GM12878 (cell line): ENCODE results near the gene DSG4.

Source experiments
- BCL11A ChIP-seq: IDR thresholded peaks from 2 replicates; pipeline ENCODE4 v1.6.1; 2011; ENCODE audit warnings: low read depth, low read length
- EZH2 ChIP-seq: IDR thresholded peaks from 2 replicates; pipeline ENCODE4 v1.6.1; 2012; ENCODE audit warnings: low read depth, mild to moderate bottlenecking, control low read depth, inconsistent platforms, low read length, borderline replicate concordance; ENCODE audit not compliant: control insufficient read depth
- HDAC2 ChIP-seq: fragments of 200-600 bp; sonication (generic); IDR thresholded peaks from 2 replicates; pipeline ENCODE4 v1.6.1; 2017
- RAD21 ChIP-seq: IDR thresholded peaks from 2 replicates; pipeline ENCODE4 v1.6.1; 2011; ENCODE audit warnings: mild to moderate bottlenecking, low read depth, low read length, moderate library complexity; ENCODE audit not compliant: insufficient read depth
- SMC3 ChIP-seq: IDR thresholded peaks from 2 replicates; pipeline ENCODE4 v1.6.1; 2011; ENCODE audit warnings: low read length, improper control_type of control experiment, borderline replicate concordance
- ZNF24 ChIP-seq: fragments of 450-650 bp; IDR thresholded peaks from 2 replicates; pipeline ENCODE4 v1.6.1; 2017; ENCODE audit warnings: antibody characterized with exemption, mild to moderate bottlenecking
- ZNF274 ChIP-seq: IDR thresholded peaks from one replicate; pipeline ENCODE4 v1.8.0; 2011; ENCODE audit not compliant: insufficient read length, insufficient read depth
- TF ChIP-seq, protein P1 (sequence below), 3 experiments: IDR thresholded peaks in 2 of 3; conservative IDR thresholded peaks in 1 of 3; 2 replicates each; pipeline ENCODE4 v1.5.1; 2011; ENCODE audit warnings: low read depth in 3 of 3, low read length in 3 of 3, mild to moderate bottlenecking in 3 of 3, control low read depth in 2 of 3, moderate library complexity in 2 of 3, inconsistent platforms in 1 of 3, mixed read lengths in 1 of 3; ENCODE audit not compliant: control insufficient read depth in 2 of 3, insufficient read depth in 1 of 3; ENCODE audit errors: extremely low read depth in 1 of 3
- TF ChIP-seq, protein P2 (sequence below): fragments of 450-650 bp; IDR thresholded peaks from 2 replicates; pipeline ENCODE4 v1.6.1; 2016; ENCODE audit warnings: mild to moderate bottlenecking, moderate library complexity, borderline replicate concordance
- TF ChIP-seq, protein P3 (sequence below): fragments of 450-650 bp; formaldehyde crosslinking; IDR thresholded peaks from 2 replicates; pipeline ENCODE4 v1.4.0; 2022; ENCODE audit warnings: mild to moderate bottlenecking, moderate library complexity
- TF ChIP-seq, protein P4 (sequence below): IDR thresholded peaks from 2 replicates; pipeline ENCODE4 v1.6.1; 2011; ENCODE audit warnings: mild to moderate bottlenecking, low read depth, low read length, moderate library complexity; ENCODE audit not compliant: insufficient replicate concordance
- TF ChIP-seq, protein P5 (sequence below): IDR thresholded peaks from 2 replicates; pipeline ENCODE4 v1.6.1; 2012; ENCODE audit warnings: low read depth, low read length, improper control_type of control experiment

DNA sequence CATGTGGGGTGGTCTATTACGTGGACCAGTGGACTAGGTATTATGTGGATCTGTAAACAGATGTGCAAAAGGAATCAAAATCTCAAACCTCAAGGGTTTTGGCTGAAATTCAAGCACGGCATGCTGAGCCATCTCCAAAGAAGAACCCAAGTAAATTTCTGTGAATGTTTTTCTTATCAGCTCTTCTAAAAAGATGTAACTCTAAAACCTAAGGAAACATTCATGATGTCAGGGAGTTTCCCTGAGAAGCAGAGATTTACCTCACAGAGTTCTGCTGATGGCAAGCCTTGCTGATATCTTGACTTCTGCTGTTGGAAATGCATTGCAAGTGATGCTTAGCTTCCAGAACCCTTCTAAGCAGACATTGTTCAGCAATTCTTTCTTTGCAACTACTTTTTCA lies 21.6 kb downstream of the DSG4 start:
- TF ChIP-seq ZNF274 = no peak
- no peak for TF ChIP-seq EZH2
- TF ChIP-seq, protein P1, sequence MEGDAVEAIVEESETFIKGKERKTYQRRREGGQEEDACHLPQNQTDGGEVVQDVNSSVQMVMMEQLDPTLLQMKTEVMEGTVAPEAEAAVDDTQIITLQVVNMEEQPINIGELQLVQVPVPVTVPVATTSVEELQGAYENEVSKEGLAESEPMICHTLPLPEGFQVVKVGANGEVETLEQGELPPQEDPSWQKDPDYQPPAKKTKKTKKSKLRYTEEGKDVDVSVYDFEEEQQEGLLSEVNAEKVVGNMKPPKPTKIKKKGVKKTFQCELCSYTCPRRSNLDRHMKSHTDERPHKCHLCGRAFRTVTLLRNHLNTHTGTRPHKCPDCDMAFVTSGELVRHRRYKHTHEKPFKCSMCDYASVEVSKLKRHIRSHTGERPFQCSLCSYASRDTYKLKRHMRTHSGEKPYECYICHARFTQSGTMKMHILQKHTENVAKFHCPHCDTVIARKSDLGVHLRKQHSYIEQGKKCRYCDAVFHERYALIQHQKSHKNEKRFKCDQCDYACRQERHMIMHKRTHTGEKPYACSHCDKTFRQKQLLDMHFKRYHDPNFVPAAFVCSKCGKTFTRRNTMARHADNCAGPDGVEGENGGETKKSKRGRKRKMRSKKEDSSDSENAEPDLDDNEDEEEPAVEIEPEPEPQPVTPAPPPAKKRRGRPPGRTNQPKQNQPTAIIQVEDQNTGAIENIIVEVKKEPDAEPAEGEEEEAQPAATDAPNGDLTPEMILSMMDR (IDR thresholded peaks at IDR 0.05 in 2 of 3, conservative IDR thresholded peaks at IDR 0.05 in 1 of 3; ENCODE audit: control insufficient read depth in 2 of 3, extremely low read depth in 1 of 3, insufficient read depth in 1 of 3, low read depth in 3 of 3, low read length in 3 of 3) = no peak
- no peak for TF ChIP-seq ZNF24
- TF ChIP-seq, protein P2, sequence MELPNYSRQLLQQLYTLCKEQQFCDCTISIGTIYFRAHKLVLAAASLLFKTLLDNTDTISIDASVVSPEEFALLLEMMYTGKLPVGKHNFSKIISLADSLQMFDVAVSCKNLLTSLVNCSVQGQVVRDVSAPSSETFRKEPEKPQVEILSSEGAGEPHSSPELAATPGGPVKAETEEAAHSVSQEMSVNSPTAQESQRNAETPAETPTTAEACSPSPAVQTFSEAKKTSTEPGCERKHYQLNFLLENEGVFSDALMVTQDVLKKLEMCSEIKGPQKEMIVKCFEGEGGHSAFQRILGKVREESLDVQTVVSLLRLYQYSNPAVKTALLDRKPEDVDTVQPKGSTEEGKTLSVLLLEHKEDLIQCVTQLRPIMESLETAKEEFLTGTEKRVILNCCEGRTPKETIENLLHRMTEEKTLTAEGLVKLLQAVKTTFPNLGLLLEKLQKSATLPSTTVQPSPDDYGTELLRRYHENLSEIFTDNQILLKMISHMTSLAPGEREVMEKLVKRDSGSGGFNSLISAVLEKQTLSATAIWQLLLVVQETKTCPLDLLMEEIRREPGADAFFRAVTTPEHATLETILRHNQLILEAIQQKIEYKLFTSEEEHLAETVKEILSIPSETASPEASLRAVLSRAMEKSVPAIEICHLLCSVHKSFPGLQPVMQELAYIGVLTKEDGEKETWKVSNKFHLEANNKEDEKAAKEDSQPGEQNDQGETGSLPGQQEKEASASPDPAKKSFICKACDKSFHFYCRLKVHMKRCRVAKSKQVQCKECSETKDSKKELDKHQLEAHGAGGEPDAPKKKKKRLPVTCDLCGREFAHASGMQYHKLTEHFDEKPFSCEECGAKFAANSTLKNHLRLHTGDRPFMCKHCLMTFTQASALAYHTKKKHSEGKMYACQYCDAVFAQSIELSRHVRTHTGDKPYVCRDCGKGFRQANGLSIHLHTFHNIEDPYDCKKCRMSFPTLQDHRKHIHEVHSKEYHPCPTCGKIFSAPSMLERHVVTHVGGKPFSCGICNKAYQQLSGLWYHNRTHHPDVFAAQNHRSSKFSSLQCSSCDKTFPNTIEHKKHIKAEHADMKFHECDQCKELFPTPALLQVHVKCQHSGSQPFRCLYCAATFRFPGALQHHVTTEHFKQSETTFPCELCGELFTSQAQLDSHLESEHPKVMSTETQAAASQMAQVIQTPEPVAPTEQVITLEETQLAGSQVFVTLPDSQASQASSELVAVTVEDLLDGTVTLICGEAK = no peak
- TF ChIP-seq, protein P3, sequence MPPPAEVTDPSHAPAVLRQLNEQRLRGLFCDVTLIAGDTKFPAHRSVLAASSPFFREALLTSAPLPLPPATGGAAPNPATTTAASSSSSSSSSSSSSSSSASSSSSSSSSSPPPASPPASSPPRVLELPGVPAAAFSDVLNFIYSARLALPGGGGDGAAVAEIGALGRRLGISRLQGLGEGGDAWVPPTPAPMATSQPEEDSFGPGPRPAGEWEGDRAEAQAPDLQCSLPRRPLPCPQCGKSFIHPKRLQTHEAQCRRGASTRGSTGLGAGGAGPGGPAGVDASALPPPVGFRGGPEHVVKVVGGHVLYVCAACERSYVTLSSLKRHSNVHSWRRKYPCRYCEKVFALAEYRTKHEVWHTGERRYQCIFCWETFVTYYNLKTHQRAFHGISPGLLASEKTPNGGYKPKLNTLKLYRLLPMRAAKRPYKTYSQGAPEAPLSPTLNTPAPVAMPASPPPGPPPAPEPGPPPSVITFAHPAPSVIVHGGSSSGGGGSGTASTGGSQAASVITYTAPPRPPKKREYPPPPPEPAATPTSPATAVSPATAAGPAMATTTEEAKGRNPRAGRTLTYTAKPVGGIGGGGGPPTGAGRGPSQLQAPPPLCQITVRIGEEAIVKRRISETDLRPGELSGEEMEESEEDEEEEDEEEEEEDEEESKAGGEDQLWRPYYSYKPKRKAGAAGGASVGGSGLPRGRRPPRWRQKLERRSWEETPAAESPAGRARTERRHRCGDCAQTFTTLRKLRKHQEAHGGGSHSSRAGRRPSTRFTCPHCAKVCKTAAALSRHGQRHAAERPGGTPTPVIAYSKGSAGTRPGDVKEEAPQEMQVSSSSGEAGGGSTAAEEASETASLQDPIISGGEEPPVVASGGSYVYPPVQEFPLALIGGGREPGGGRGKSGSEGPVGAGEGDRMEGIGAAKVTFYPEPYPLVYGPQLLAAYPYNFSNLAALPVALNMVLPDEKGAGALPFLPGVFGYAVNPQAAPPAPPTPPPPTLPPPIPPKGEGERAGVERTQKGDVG = no peak
- TF ChIP-seq, protein P4, sequence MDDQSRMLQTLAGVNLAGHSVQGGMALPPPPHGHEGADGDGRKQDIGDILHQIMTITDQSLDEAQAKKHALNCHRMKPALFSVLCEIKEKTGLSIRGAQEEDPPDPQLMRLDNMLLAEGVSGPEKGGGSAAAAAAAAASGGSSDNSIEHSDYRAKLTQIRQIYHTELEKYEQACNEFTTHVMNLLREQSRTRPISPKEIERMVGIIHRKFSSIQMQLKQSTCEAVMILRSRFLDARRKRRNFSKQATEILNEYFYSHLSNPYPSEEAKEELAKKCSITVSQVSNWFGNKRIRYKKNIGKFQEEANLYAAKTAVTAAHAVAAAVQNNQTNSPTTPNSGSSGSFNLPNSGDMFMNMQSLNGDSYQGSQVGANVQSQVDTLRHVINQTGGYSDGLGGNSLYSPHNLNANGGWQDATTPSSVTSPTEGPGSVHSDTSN = no peak
- TF ChIP-seq, protein P5, sequence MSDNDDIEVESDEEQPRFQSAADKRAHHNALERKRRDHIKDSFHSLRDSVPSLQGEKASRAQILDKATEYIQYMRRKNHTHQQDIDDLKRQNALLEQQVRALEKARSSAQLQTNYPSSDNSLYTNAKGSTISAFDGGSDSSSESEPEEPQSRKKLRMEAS = no peak
- TF ChIP-seq BCL11A = no peak
- no peak for TF ChIP-seq HDAC2
- no peak for TF ChIP-seq SMC3
- TF ChIP-seq RAD21 = no peak
